ENCODE measurements around the gene CMPK2.
A peak's percentile ranks its signal among the peaks of the same experiment; 100 is the strongest.
"Not testable (repeated sequence)": the region's sequence is repeated elsewhere in the genome, so short reads cannot be mapped to it uniquely, and the experiment has no call there.

CMPK2 gene

GRCh38 chr2:6865346-6866274 lies at the start of gene CMPK2:
Gene CMPK2, minus strand, starts transcription at chr2:6865907. Its CDS starts 211 bp downstream, at chr2:6865696.
- no peak for TF ChIP-seq ZNF274 (IDR thresholded peaks at IDR 0.05; ENCODE audit: low read depth, low read length)
- H3K4me3 ChIP-seq (ENCODE audit: low read length): peak within 1 kb of the TSS; percentile 82; the same call in 1 of the 2 replicates

GRCh38 chr2:6915399-6915798 lies 49.7 kb upstream of the CMPK2 start:
- no peak for TF ChIP-seq ZNF274 (IDR thresholded peaks at IDR 0.05; ENCODE audit: low read depth, low read length)

GRCh38 chr2:6914828-6915227 lies 49.1 kb upstream of the CMPK2 start:
- no peak for TF ChIP-seq ZNF274 (IDR thresholded peaks at IDR 0.05; ENCODE audit: low read depth, low read length)
- no peak overlapping the region for H3K4me3 ChIP-seq (ENCODE audit: low read length)

More at GRCh38 chr2:6915399-6915798, 49.7 kb upstream of the CMPK2 start:
- H3K4me3 ChIP-seq (ENCODE audit: low read length): no peak overlapping the region

- TF ChIP-seq ZNF274 (IDR thresholded peaks at IDR 0.05; ENCODE audit: low read depth, low read length): no peak
- H3K4me3 ChIP-seq (ENCODE audit: low read length): no peak overlapping the region
These were observed 47.9 kb upstream of the CMPK2 start for GRCh38 chr2:6913415-6914157.

- TF ChIP-seq ZNF274 (IDR thresholded peaks at IDR 0.05; ENCODE audit: low read depth, low read length): no peak
- H3K4me3 ChIP-seq (ENCODE audit: low read length): no peak overlapping the region
These were observed 46.0 kb upstream of the CMPK2 start for GRCh38 chr2:6911721-6912120.

- peak overlapping the region; percentile 56; the same call in 1 of the 2 replicates for H3K4me3 ChIP-seq (ENCODE audit: low read length)
- TF ChIP-seq ZNF274 (IDR thresholded peaks at IDR 0.05; ENCODE audit: low read depth, low read length): no peak
These were observed 44.0 kb upstream of the CMPK2 start for GRCh38 chr2:6909431-6910385.

GRCh38 chr2:6908291-6908690 lies 42.6 kb upstream of the CMPK2 start:
- TF ChIP-seq ZNF274 (IDR thresholded peaks at IDR 0.05; ENCODE audit: low read depth, low read length): no peak
- H3K4me3 ChIP-seq (ENCODE audit: low read length): no peak overlapping the region

GRCh38 chr2:6906165-6906741 lies 40.5 kb upstream of the CMPK2 start:
- no peak for TF ChIP-seq ZNF274 (IDR thresholded peaks at IDR 0.05; ENCODE audit: low read depth, low read length)
- no peak overlapping the region for H3K4me3 ChIP-seq (ENCODE audit: low read length)

- TF ChIP-seq ZNF274 (IDR thresholded peaks at IDR 0.05; ENCODE audit: low read depth, low read length): no peak
- H3K4me3 ChIP-seq (ENCODE audit: low read length): no peak overlapping the region
These were observed 40.0 kb upstream of the CMPK2 start for GRCh38 chr2:6905668-6906067.

GRCh38 chr2:6902581-6902980 lies 36.9 kb upstream of the CMPK2 start:
- not testable (repeated sequence) for H3K4me3 ChIP-seq (ENCODE audit: low read length)

- H3K4me3 ChIP-seq (ENCODE audit: low read length): no peak overlapping the region
- TF ChIP-seq ZNF274 (IDR thresholded peaks at IDR 0.05; ENCODE audit: low read depth, low read length): no peak
These were observed 31.4 kb upstream of the CMPK2 start for GRCh38 chr2:6896930-6897759.

- H3K4me3 ChIP-seq (ENCODE audit: low read length): no peak overlapping the region
- TF ChIP-seq ZNF274 (IDR thresholded peaks at IDR 0.05; ENCODE audit: low read depth, low read length): no peak
These were observed 28.3 kb upstream of the CMPK2 start for GRCh38 chr2:6893876-6894482.

All from GM08714 (cell line).